GM19397 (cell line): ENCODE data around the gene DNPH1.

Experiments used
- ATAC-seq: cut with Tn5 transposase; IDR thresholded peaks from one replicate; pipeline ENCODE4 v1.9.1; 2021; ENCODE audit warnings: mild to moderate bottlenecking, moderate library complexity; ENCODE audit not compliant: unreplicated experiment

The DNPH1 gene

GRCh38 chr6:43219119-43219518 lies 10.2 kb downstream of the DNPH1 start:
- no peak for ATAC-seq

GRCh38 chr6:43217351-43217750 lies 11.9 kb downstream of the DNPH1 start:
- no peak for ATAC-seq

- no peak for ATAC-seq
Measured at GRCh38 chr6:43216200-43216599, 13.1 kb downstream of the DNPH1 start.

GRCh38 chr6:43215066-43215465 lies 14.2 kb downstream of the DNPH1 start:
- ATAC-seq = no peak

GRCh38 chr6:43213431-43213830 lies 15.8 kb downstream of the DNPH1 start:
- no peak for ATAC-seq

- no peak for ATAC-seq
Measured at GRCh38 chr6:43211955-43212354, 17.3 kb downstream of the DNPH1 start.

- no peak for ATAC-seq
Measured at GRCh38 chr6:43207286-43207685, 22.0 kb downstream of the DNPH1 start.

GRCh38 chr6:43205849-43206248 lies 23.4 kb downstream of the DNPH1 start:
- ATAC-seq = no peak

- no peak for ATAC-seq
Measured at GRCh38 chr6:43204271-43205105, 24.8 kb downstream of the DNPH1 start.

GRCh38 chr6:43203718-43204095 lies 25.6 kb downstream of the DNPH1 start:
- no peak for ATAC-seq

GRCh38 chr6:43203029-43203717 lies 26.1 kb downstream of the DNPH1 start:
- no peak for ATAC-seq

- ATAC-seq = no peak
Measured at GRCh38 chr6:43202451-43202850, 26.8 kb downstream of the DNPH1 start.

GRCh38 chr6:43200541-43200940 lies 28.7 kb downstream of the DNPH1 start:
- no peak for ATAC-seq

- ATAC-seq = no peak
Measured at GRCh38 chr6:43199912-43200311, 29.4 kb downstream of the DNPH1 start.

- ATAC-seq = no peak
Measured at GRCh38 chr6:43196337-43196736, 32.9 kb downstream of the DNPH1 start.

GRCh38 chr6:43193929-43194328 lies 35.4 kb downstream of the DNPH1 start:
- ATAC-seq = no peak

GRCh38 chr6:43192911-43193310 lies 36.4 kb downstream of the DNPH1 start:
- ATAC-seq = no peak

- ATAC-seq = no peak
Measured at GRCh38 chr6:43189776-43190304, 39.4 kb downstream of the DNPH1 start.

GRCh38 chr6:43188426-43188825 lies 40.9 kb downstream of the DNPH1 start:
- no peak for ATAC-seq

GRCh38 chr6:43187821-43188220 lies 41.5 kb downstream of the DNPH1 start:
- ATAC-seq = no peak

- ATAC-seq = no peak
Measured at GRCh38 chr6:43186706-43187105, 42.6 kb downstream of the DNPH1 start.

GRCh38 chr6:43186019-43186418 lies 43.3 kb downstream of the DNPH1 start:
- ATAC-seq = no peak
